NT2/D1 (cell line): ENCODE measurements around the gene BRMS1.
"Not testable (repeated sequence)": the region's sequence is repeated elsewhere in the genome, so short reads cannot be mapped to it uniquely, and the experiment has no call there.

Experiments used
- DNase-seq: peaks from one replicate; pipeline ENCODE4 v3.0.0-alpha.2; 2011; ENCODE audit warnings: low read depth, low spot score
- H3K27me3 ChIP-seq: 2 replicates; pipeline ENCODE4 v1.6.0; 2011; ENCODE audit warnings: mild to moderate bottlenecking; ENCODE audit not compliant: insufficient read length, insufficient read depth
- H3K36me3 ChIP-seq: 2 replicates; pipeline ENCODE4 v1.6.1; 2011; ENCODE audit warnings: mild to moderate bottlenecking, low read length, mixed read lengths; ENCODE audit not compliant: insufficient read depth, insufficient read length
- H3K4me1 ChIP-seq: 2 replicates; pipeline ENCODE4 v1.5.1; 2011; ENCODE audit not compliant: insufficient read depth, insufficient read length
- H3K4me3 ChIP-seq: 2 replicates; pipeline ENCODE4 v1.5.1; 2011; ENCODE audit warnings: low read depth; ENCODE audit not compliant: insufficient read length
- H3K9ac ChIP-seq: 2 replicates; pipeline ENCODE4 v1.6.0; 2011; ENCODE audit warnings: low read depth; ENCODE audit not compliant: insufficient read length
- H3K9me3 ChIP-seq: 2 replicates; pipeline ENCODE4 v1.5.1; 2011; ENCODE audit warnings: mild to moderate bottlenecking, low read length; ENCODE audit not compliant: insufficient read depth
- SUZ12 ChIP-seq: IDR thresholded peaks from 2 replicates; pipeline ENCODE4 v1.6.1; 2011; ENCODE audit not compliant: insufficient read length, insufficient read depth; ENCODE audit errors: extremely low read depth
- YY1 ChIP-seq: IDR thresholded peaks from 2 replicates; pipeline ENCODE4 v1.6.1; 2011; ENCODE audit not compliant: insufficient read length, insufficient read depth
- ZNF274 ChIP-seq: IDR thresholded peaks from 2 replicates; pipeline ENCODE4 v1.6.1; 2011; ENCODE audit warnings: mild to moderate bottlenecking, low read depth, low read length

BRMS1 gene

GRCh38 chr11:66344550-66345315, at the start of gene BRMS1:
Gene BRMS1, minus strand, starts transcription at chr11:66345104. Its CDS starts 2,870 bp downstream, at chr11:66342234.
- Histone ChIP-seq H3K9me3 (no peaks in the 10 kb centered on the region), H3K4me3 (peak within 1 kb of the TSS; percentile 96), H3K27me3 (peaks cover 15% of the 10 kb centered on the region), H3K4me1 (peaks cover 14% of the 10 kb centered on the region), H3K36me3 (peaks cover 38% of the 10 kb centered on the region), H3K9ac (peak within 1 kb of the TSS; percentile 95)
- DNase-seq: peak; percentile 97
- TF ChIP-seq ZNF274 (no peak), SUZ12 (no peak), YY1 (no peak)

- Histone ChIP-seq H3K27me3 (no peaks in the 10 kb centered on the region), H3K36me3 (no peaks in the 10 kb centered on the region), H3K4me1 (peaks cover 3% of the 10 kb centered on the region), H3K4me3 (no peak overlapping the region), H3K9me3 (no peaks in the 10 kb centered on the region), H3K9ac (no peak overlapping the region)
- no peak for DNase-seq
- TF ChIP-seq YY1 (no peak), SUZ12 (no peak), ZNF274 (no peak)
Observed at GRCh38 chr11:66393954-66394353, 49.0 kb upstream of the BRMS1 start.

GRCh38 chr11:66391322-66391721, 46.4 kb upstream of the BRMS1 start:
- H3K4me3 ChIP-seq: no peak overlapping the region
- H3K4me1 ChIP-seq: peaks cover 6% of the 10 kb centered on the region
- no peaks in the 10 kb centered on the region for H3K36me3 ChIP-seq
- DNase-seq: no peak
- peaks cover 10% of the 10 kb centered on the region for H3K27me3 ChIP-seq
- no peak for TF ChIP-seq SUZ12
- no peak for TF ChIP-seq ZNF274
- no peak for TF ChIP-seq YY1
- H3K9ac ChIP-seq: no peak overlapping the region
- H3K9me3 ChIP-seq: no peaks in the 10 kb centered on the region

- peak; percentile 76 for DNase-seq
- H3K27me3 ChIP-seq: peaks cover 11% of the 10 kb centered on the region
- H3K9ac ChIP-seq: peak overlapping the region; percentile 51
- H3K4me3 ChIP-seq: no peak overlapping the region
- H3K4me1 ChIP-seq: peaks cover 3% of the 10 kb centered on the region
- H3K36me3 ChIP-seq: no peaks in the 10 kb centered on the region
- H3K9me3 ChIP-seq: no peaks in the 10 kb centered on the region
- TF ChIP-seq YY1: no peak
- no peak for TF ChIP-seq ZNF274
- TF ChIP-seq SUZ12: no peak
Observed at GRCh38 chr11:66388780-66389386, 44.0 kb upstream of the BRMS1 start.

- Histone ChIP-seq H3K4me1 (peaks cover 3% of the 10 kb centered on the region), H3K4me3 (no peak overlapping the region), H3K9me3 (no peaks in the 10 kb centered on the region), H3K9ac (peak overlapping the region; percentile 65), H3K27me3 (peaks cover 11% of the 10 kb centered on the region), H3K36me3 (no peaks in the 10 kb centered on the region)
- TF ChIP-seq ZNF274 (no peak), SUZ12 (no peak), YY1 (no peak)
- DNase-seq: peak; percentile 83
Observed at GRCh38 chr11:66386171-66387069, 41.5 kb upstream of the BRMS1 start.

- not testable (repeated sequence) for H3K36me3 ChIP-seq, H3K9me3 ChIP-seq, H3K4me1 ChIP-seq, H3K4me3 ChIP-seq, H3K9ac ChIP-seq, DNase-seq
- H3K27me3 ChIP-seq: peaks cover 11% of the 10 kb centered on the region
Observed at GRCh38 chr11:66384316-66384715, 39.4 kb upstream of the BRMS1 start.

- H3K4me3 ChIP-seq, H3K9me3 ChIP-seq, H3K4me1 ChIP-seq, DNase-seq, H3K27me3 ChIP-seq, H3K36me3 ChIP-seq, H3K9ac ChIP-seq: not testable (repeated sequence)
Observed at GRCh38 chr11:66380264-66380663, 35.4 kb upstream of the BRMS1 start.

- not testable (repeated sequence) for H3K9ac ChIP-seq, H3K4me1 ChIP-seq, H3K9me3 ChIP-seq, H3K4me3 ChIP-seq, H3K27me3 ChIP-seq, DNase-seq
- peaks cover 10% of the 10 kb centered on the region for H3K36me3 ChIP-seq
Observed at GRCh38 chr11:66373690-66374287, 28.9 kb upstream of the BRMS1 start.
